Brain microvascular endothelial cell (primary cell): ENCODE measurements around the gene MUC5B.
"Not testable (repeated sequence)": the region's sequence is repeated elsewhere in the genome, so short reads cannot be mapped to it uniquely, and the experiment has no call there.

ENCODE experiments used
- DNase-seq: peaks from one replicate; pipeline ENCODE4 v3.0.0-alpha.2; 2020
- H3K27ac ChIP-seq: fragments of 250-450 bp; sonication (Bioruptor Pico); 2 replicates; pipeline ENCODE4 v1.5.1; 2020; ENCODE audit warnings: mild to moderate bottlenecking, moderate library complexity
- H3K27me3 ChIP-seq: fragments of 250-450 bp; sonication (Bioruptor Pico); replicated peaks from 2 replicates; pipeline ENCODE4 v1.5.1; 2020; ENCODE audit warnings: mild to moderate bottlenecking
- H3K36me3 ChIP-seq: fragments of 250-450 bp; sonication (Bioruptor Pico); replicated peaks from 2 replicates; pipeline ENCODE4 v1.5.1; 2020; ENCODE audit warnings: mild to moderate bottlenecking
- H3K4me3 ChIP-seq: 2 replicates; pipeline ENCODE4 v1.5.1; 2011; ENCODE audit warnings: low read depth, mild to moderate bottlenecking, control low read depth, low read length, moderate library complexity
- CTCF ChIP-seq: IDR thresholded peaks from 2 replicates; pipeline ENCODE4 v1.5.1; 2011; ENCODE audit warnings: low read depth, mild to moderate bottlenecking, moderate library complexity, low read length, control low read depth, inconsistent platforms; ENCODE audit errors: missing control alignments
- in situ Hi-C: cut with HindIII; loops from 2 replicates; pipeline ENCODE4 v1.10.0; 2017; ENCODE audit warnings: low sequenced_read_pairs, low pct_ligation_motif_present

The MUC5B gene

GRCh38 chr11:1261241-1262071, 38.6 kb downstream of the MUC5B start:
- Histone ChIP-seq H3K36me3 (no peaks in the 10 kb centered on the region), H3K4me3 (no peak overlapping the region), H3K27me3 (no peaks in the 10 kb centered on the region), H3K27ac (no peak overlapping the region)
- DNase-seq, result no peak
- no peak for TF ChIP-seq CTCF
- in situ Hi-C loops, result no loop called here

GRCh38 chr11:1262172-1263006, 39.5 kb downstream of the MUC5B start:
- H3K36me3 ChIP-seq, result no peaks in the 10 kb centered on the region
- no peaks in the 10 kb centered on the region for H3K27me3 ChIP-seq
- H3K4me3 ChIP-seq, result peak overlapping the region; percentile 53
- peak; percentile 84 for DNase-seq
- no peak for TF ChIP-seq CTCF
- H3K27ac ChIP-seq, result no peak overlapping the region
- in situ Hi-C loops, result no loop called here

DNA sequence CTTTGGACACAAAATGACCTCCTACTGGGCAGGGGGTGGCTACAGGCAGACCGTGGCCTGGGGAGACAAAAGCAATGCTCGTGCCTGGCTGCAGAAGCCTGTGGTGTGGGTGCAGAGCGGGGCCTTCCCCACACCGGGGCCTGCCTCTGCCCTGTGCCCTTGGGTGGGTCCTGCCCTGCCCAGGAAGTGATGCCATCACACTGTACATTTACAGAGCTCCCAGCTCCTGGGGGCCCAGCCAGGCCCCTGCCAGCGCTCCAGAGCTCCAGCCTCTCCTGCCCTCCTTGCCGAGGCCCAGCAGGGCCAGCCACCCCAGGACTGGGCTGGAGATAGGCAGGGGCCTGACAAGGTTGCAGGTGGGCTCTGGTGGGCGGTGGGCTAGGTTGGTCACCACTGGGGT, 40.1 kb downstream of the MUC5B start:
- no peak for TF ChIP-seq CTCF
- Histone ChIP-seq H3K4me3 (peak overlapping the region; percentile 37), H3K27me3 (no peaks in the 10 kb centered on the region), H3K27ac (no peak overlapping the region), H3K36me3 (no peaks in the 10 kb centered on the region)
- in situ Hi-C loops, result no loop called here
- DNase-seq, result no peak

DNA sequence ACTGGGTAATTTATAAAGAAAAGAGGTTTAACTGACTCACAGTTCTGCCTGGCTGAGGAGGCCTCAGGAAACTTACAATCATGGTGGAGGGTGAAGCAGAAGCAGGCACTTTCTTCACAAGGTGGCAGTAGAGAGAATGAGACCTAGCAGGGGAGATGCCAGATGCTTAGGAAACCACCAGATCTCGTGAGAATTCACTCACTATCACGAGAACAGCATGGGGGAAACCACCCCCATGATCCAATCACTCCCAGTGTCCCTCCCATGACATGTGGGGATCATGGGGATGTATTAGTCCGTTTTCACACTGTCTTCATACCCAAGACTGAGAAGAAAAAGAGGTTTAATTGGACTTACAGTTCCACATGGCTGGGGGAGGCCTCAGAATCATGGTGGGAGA, 41.6 kb downstream of the MUC5B start:
- DNase-seq, result peak; percentile 77
- in situ Hi-C loops, H3K4me3 ChIP-seq, H3K36me3 ChIP-seq, H3K27me3 ChIP-seq, H3K27ac ChIP-seq: not testable (repeated sequence)
- peak; percentile 63 for TF ChIP-seq CTCF

DNA sequence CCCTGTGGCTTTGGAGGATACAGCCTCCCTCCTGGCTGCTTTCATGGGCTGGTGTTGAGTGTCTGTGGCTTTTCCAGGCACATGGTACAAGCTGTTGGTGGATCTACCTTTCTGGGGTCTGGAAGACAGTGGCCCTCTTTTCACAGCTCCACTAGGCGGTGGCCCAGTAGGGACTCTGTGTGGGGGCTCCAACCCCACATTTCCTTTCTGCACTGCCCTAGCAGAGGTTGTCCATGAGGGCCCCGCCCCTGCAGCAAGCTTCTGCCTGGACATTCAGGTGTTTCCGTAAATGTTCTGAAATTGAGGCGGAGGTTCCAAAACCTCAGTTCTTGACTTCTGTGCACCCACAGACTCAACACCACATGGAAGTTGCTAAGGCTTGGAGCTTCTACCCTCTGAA, 42.6 kb downstream of the MUC5B start:
- H3K4me3 ChIP-seq, DNase-seq, H3K27ac ChIP-seq, H3K36me3 ChIP-seq, H3K27me3 ChIP-seq, in situ Hi-C loops: not testable (repeated sequence)

GRCh38 chr11:1266976-1267375, 44.1 kb downstream of the MUC5B start:
- H3K4me3 ChIP-seq, H3K36me3 ChIP-seq, DNase-seq, H3K27ac ChIP-seq, H3K27me3 ChIP-seq, in situ Hi-C loops: not testable (repeated sequence)
